ENCODE measurements around the gene UBE2L3. TPM values are rescaled to one million over a fixed set of nuclear protein-coding genes. Genes with fewer than 3 reads are reported as not detected.
"Not testable (repeated sequence)": the region's sequence is repeated elsewhere in the genome, so short reads cannot be mapped to it uniquely, and the experiment has no call there.

The UBE2L3 gene
- total RNA-seq, 2 donors from 2014 or later: 46.1 to 62.5 TPM

- Mint-ChIP-seq H3K9me3 (no peaks in the 10 kb centered on the region), H3K36me3 (peaks cover 10 to 23% of the 10 kb centered on the region in 2 donors), H3K27ac (peak overlapping the region; percentile 91 to 92)
- ATAC-seq: no peak
- peak in 1 of 2 donors; percentile 68 for DNase-seq (ENCODE audit: low spot score in 2 of 2)
Observed at GRCh38 chr22:21642584-21643448, 75.3 kb downstream of the UBE2L3 start.

DNA sequence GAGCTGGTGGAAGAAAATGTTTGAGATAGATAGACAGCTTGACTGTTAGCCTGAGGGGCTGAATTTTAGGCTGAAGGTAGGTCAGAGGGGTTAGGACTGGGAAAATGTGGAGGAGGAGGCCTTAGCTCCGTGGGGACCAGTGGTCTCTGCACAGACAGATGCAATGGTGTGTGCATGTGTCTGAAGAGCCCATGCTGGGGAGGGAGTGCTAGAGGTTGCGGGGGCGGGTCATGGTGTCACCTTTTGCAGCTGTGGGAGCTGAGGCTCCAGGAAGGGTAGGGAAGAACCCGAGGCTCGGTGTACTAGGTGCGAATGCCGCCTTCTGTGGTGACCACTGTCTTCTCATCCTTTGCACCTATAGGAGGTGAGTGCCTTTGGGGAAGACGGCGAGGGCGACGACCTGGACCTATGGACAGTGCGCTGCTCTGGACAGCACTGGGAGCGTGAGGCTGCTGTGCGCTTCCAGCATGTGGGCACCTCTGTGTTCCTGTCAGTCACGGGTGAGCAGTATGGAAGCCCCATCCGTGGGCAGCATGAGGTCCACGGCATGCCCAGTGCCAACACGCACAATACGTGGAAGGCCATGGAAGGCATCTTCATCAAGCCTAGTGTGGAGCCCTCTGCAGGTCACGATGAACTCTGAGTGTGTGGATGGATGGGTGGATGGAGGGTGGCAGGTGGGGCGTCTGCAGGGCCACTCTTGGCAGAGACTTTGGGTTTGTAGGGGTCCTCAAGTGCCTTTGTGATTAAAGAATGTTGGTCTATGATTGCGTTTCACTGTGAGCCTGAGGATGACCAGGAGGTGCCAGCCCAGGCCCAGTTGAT lies 76.2 kb downstream of the UBE2L3 start:
- no peak for DNase-seq (ENCODE audit: low spot score in 2 of 2)
- Mint-ChIP-seq H3K9me3 (no peaks in the 10 kb centered on the region), H3K27ac (peak overlapping the region in 1 of 2 donors; percentile 92), H3K36me3 (peaks cover 10 to 23% of the 10 kb centered on the region in 2 donors)
- no peak for ATAC-seq

- peaks cover 10 to 23% of the 10 kb centered on the region in 2 donors for H3K36me3 Mint-ChIP-seq
- DNase-seq (ENCODE audit: low spot score in 2 of 2); H3K27ac Mint-ChIP-seq; H3K9me3 Mint-ChIP-seq; ATAC-seq: not testable (repeated sequence)
Observed at GRCh38 chr22:21645513-21645912, 78.0 kb downstream of the UBE2L3 start.

DNA sequence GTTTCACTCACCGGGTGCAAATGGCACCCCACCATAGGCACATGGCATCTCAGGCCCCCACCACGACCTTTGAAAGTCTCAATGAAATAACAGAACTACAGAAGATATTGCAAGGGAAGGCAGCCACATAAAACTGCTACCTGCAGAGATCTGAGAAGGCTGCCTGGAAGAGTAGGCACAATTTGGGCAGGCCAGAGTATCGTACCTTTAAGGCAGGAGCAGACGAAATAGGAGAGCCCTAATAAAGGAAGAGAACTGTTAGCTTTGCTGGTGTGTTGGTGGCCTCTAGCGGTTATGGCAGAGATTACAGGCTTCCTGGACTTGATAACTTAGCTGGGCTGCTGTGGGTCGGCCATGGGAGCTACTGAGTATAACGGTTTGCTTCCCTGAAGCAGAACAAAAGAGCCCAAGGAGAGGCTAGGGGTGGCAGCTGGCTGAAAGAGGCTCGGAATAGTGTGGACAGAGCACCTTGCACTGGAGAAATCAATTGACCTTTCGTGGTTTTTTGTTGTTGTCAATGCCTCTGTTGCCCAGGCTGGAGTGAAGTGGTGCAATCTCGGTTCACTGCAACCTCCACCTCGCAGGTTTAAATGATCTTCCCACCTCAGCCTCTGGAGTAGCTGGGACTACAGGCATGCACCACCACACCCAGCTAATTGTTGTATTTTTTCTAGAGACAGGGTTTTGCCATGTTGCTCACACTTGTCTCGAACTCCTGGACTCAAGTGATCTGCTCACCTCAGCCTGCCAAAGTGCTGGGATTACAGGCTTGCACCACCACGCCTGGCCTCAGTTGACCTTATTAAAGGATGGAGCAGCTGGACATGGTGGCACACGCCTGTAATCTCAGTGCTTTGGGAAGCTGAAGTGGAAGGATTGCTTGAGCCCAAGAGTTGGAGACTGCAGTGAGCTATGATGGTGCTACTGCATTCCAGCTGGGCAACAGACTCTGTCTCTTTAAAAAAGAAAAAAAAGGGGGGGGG lies 79.4 kb downstream of the UBE2L3 start:
- Mint-ChIP-seq H3K9me3 (no peaks in the 10 kb centered on the region), H3K36me3 (peaks cover 10 to 23% of the 10 kb centered on the region in 2 donors), H3K27ac (no peak overlapping the region)
- DNase-seq (ENCODE audit: low spot score in 2 of 2) (peak in 1 of 2 donors; percentile 72), ATAC-seq (peak in 1 of 2 donors; percentile 17)

- peaks cover 5 to 9% of the 10 kb centered on the region in 2 donors for H3K36me3 Mint-ChIP-seq
- H3K9me3 Mint-ChIP-seq: no peaks in the 10 kb centered on the region
- ATAC-seq: no peak
- DNase-seq (ENCODE audit: low spot score in 2 of 2): no peak
- peak overlapping the region in 1 of 2 donors; percentile 56 for H3K27ac Mint-ChIP-seq
Observed at GRCh38 chr22:21650280-21650679, 82.8 kb downstream of the UBE2L3 start.

DNA sequence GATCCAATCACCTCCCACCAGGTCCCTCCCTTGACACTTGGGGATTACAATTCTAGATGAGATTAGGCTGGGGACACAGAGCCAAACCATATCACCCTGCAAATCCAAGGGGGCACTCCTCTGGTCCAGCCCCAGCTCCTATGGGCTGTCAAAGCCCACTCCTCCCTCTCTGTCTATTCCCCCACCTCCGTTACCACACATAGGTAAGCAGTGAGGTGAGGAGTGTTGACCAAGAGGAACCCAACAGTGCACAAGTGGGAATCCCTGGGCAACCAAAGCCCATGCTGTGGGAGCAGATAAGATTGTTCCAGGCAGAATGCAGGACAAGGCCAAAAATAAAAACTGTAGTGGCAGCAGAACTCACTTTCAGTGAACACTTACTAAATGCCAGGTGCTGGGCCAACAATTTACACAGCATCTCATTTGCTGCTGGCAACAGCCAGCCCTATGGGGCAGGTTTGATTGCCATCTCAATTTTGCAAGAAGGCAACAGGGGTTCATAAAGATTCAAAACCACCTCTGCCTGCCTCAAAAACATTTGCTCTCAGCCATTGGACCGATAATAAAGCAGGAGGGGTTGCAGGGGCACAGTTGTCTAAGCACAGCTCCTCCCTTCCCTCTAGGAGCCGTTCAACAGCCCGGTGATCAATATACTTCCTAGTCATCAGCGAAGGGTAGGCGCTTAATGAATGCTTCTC lies 83.5 kb downstream of the UBE2L3 start:
- DNase-seq (ENCODE audit: low spot score in 2 of 2) (no peak), ATAC-seq (peak in 1 of 2 donors; percentile 2)
- Mint-ChIP-seq H3K9me3 (no peaks in the 10 kb centered on the region), H3K27ac (peak overlapping the region; percentile 77 to 85), H3K36me3 (peaks cover 5 to 9% of the 10 kb centered on the region in 2 donors)

- DNase-seq (ENCODE audit: low spot score in 2 of 2) (peak in 1 of 2 donors; percentile 69), ATAC-seq (peak; percentile 2 to 20)
- Mint-ChIP-seq H3K36me3 (peaks cover 1 to 4% of the 10 kb centered on the region in 2 donors), H3K27ac (peak overlapping the region; percentile 77 to 85), H3K9me3 (no peaks in the 10 kb centered on the region)
Observed at GRCh38 chr22:21651521-21652009, 84.1 kb downstream of the UBE2L3 start.

DNA sequence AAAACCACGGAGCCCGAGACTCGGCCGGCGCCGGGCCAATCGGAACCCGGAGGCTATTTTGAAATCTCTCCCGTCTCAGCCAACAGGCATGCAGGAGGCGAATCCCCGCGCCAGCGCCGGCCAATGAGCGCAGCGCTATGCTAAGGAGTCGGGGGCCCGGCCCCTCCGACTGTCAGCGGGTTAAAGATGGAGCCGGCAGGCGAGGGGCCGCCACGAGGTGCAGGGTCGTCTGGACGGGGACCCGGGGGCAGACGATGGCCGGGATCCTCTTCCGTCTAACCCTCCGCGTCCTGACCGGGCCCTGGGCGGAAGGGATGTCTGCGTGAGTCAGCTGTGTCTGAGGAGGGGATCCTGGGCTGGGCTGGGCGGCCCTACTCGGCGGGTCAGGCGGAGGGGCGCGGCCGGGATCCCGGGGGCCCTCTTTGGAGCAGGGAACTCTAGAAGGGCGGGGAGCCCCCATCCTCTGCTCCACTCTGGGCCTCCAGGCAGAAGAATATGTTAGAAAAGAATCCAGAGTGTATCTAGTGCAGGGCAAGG lies 84.6 kb downstream of the UBE2L3 start:
- Mint-ChIP-seq H3K27ac (peak overlapping the region; percentile 77 to 85), H3K36me3 (no peaks in the 10 kb centered on the region), H3K9me3 (no peaks in the 10 kb centered on the region)
- DNase-seq (ENCODE audit: low spot score in 2 of 2) (peak; percentile 88 to 91), ATAC-seq (peak; percentile 98 to 99)

DNA sequence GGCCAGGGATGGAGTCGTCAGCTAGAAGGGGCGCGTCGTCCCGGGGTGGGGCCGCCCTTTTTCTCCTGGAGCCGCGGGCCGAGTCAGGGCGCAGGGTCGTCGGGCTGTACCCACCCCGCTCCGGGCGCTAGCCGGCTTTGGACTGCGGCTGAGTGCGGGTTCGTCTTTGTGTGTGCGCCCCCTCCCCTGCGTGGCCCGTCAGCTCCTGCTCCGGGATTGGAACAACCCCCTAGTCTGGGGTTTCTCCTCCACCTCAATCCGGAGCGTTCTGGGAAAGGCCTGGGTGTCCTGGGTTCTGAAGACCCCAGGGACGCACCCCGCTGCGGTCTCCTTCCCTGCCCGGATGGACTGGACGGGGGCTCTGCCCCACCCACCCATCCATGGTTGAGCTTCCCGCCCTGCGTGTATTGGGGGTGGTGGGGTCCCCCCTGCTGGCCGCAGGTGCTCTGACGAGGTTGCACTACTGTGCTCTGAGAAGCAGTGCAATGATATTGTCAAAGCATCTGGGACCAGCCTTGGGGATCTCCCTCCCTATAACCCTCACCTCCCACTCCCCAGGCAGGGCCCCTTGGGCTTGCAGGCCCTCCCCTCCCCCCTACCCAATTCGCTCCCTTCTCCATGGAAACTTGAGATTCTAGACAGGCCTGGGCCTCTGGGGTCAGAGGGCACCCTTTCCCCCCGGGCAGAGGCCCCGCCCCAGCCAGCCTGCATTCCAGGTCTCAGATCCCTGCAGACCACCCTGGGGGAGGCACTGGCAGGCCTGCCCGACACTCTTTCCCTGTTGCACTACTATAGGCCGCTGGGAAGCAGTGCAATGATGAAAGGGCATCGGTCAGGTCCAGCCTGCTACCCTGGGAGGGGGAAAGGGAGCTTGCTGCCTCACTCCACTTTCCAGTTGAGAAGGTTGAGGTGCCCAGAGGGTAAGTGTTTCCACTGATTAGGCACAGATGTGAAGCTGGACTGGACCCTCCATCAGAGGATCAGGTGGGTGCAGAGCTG lies 85.3 kb downstream of the UBE2L3 start:
- no peak for ATAC-seq
- no peak for DNase-seq (ENCODE audit: low spot score in 2 of 2)
- H3K9me3 Mint-ChIP-seq: no peaks in the 10 kb centered on the region
- peak overlapping the region in 1 of 2 donors; percentile 77 for H3K27ac Mint-ChIP-seq
- H3K36me3 Mint-ChIP-seq: no peaks in the 10 kb centered on the region

DNA sequence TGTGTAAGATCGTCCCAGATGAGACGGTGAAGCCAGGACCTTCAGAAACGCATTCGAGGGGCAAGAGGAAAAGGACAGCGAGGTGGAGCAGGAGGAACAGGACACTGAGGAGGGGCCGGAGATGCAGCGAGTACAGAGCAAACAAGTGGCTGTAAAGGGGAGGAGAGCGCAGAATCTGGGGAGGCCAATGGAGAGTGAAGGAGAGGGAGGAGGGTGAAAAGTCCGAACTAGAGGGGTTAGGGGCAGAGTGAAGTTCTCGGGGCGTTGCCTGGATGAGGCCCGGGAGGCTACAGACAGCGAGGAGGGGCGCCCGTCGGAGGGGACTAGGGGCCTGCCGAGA lies 89.5 kb downstream of the UBE2L3 start:
- no peak for ATAC-seq
- Mint-ChIP-seq H3K27ac (peak overlapping the region in 1 of 2 donors; percentile 1), H3K9me3 (no peaks in the 10 kb centered on the region), H3K36me3 (no peaks in the 10 kb centered on the region)
- DNase-seq (ENCODE audit: low spot score in 2 of 2): no peak

DNA sequence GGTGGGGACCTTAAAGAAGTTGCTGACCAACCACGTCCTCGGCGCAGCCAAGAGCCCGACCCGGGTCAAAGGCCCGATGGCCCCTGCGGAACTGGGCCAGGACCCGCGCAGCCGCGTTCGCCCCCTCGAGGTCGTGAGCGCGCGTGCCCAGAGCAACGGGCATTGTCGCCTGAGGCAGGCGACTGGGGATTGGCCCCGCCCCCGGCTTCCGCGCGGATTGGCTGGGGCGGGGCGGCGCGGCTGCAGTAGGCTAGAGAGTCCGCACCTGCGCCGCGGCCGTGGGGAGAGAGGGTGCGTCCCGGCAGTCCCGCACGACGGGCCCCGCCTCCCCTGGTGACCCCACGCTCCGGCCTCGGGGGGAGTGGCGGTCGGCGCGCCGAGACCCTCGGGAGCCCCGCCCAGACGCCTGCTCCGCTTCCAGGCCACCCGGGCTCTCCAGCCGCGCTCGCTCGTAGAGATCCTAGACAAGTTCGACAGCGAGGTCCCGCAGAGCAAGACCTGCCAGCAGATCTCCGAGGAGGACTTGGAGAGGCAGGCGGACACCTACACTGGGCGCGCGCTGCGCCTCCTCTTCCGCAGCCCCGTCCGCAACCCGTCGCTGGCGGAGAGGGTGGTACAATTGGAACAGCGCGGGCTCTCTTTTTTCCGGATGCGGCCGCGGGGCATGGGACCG lies 90.0 kb downstream of the UBE2L3 start:
- ATAC-seq: peak; percentile 95
- DNase-seq (ENCODE audit: low spot score in 2 of 2): peak; percentile 84
- no peaks in the 10 kb centered on the region for H3K36me3 Mint-ChIP-seq
- H3K27ac Mint-ChIP-seq: peak overlapping the region in 1 of 2 donors; percentile 1
- H3K9me3 Mint-ChIP-seq: no peaks in the 10 kb centered on the region

- DNase-seq (ENCODE audit: low spot score in 2 of 2) (no peak), ATAC-seq (no peak)
- no peak overlapping the region for H3K27ac Mint-ChIP-seq
- no peaks in the 10 kb centered on the region for H3K36me3 Mint-ChIP-seq
- no peaks in the 10 kb centered on the region for H3K9me3 Mint-ChIP-seq
Observed at GRCh38 chr22:21659864-21660525, 92.5 kb downstream of the UBE2L3 start.

DNA sequence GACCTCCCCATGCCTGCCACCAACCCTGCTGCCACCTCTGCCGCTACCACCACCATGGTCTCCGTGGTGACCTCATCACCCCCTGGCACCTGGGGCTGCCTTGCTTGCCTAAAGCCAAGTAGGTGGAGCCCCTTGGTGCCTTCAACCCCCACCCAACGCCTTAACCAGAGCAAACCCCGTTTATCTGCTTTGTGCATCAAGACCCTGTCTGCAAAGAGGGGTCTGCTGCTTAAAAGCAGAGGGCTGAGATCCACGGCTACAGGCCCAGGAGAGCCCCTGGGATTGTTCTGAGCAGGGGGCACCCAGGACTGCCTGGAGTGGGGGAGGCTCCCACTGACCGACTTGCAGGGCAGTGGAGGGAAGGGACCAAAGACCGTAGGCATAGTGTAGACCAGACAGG lies 93.4 kb downstream of the UBE2L3 start:
- no peak overlapping the region for H3K27ac Mint-ChIP-seq
- ATAC-seq: no peak
- no peak for DNase-seq (ENCODE audit: low spot score in 2 of 2)
- H3K9me3 Mint-ChIP-seq: no peaks in the 10 kb centered on the region
- H3K36me3 Mint-ChIP-seq: no peaks in the 10 kb centered on the region

Data from activated naive CD4-positive, alpha-beta T cell treated with anti-CD3 and anti-CD28 coated beads, Interleukin-2, amount 50 U/mL, for 72 hours (primary cell).